ENCODE measurements around the gene INAFM1.

Gene INAFM1

GRCh38 chr19:47264629-47265028 lies 10.1 kb upstream of the INAFM1 start:
- in situ Hi-C loops (cut with HindIII; ENCODE audit: low sequenced_read_pairs): no loop called here
- no peak overlapping the region for H3K4me3 ChIP-seq (ENCODE audit: low read depth, low read length)
- no peak for TF ChIP-seq CTCF (IDR thresholded peaks at IDR 0.05; ENCODE audit: low read depth, low read length)
- DNase-seq (ENCODE audit: low read depth, low spot score): no peak

- in situ Hi-C loops (cut with HindIII; ENCODE audit: low sequenced_read_pairs): no loop called here
- no peak for TF ChIP-seq CTCF (IDR thresholded peaks at IDR 0.05; ENCODE audit: low read depth, low read length)
- H3K4me3 ChIP-seq (ENCODE audit: low read depth, low read length): no peak overlapping the region
- DNase-seq (ENCODE audit: low read depth, low spot score): no peak
These were observed 8.2 kb upstream of the INAFM1 start for GRCh38 chr19:47266401-47266941.

- in situ Hi-C loops (cut with HindIII; ENCODE audit: low sequenced_read_pairs): no loop called here
- no peak overlapping the region for H3K4me3 ChIP-seq (ENCODE audit: low read depth, low read length)
- TF ChIP-seq CTCF (IDR thresholded peaks at IDR 0.05; ENCODE audit: low read depth, low read length): no peak
These were observed 7.3 kb upstream of the INAFM1 start for GRCh38 chr19:47267350-47267759.

GRCh38 chr19:47268028-47268427 lies 6.7 kb upstream of the INAFM1 start:
- no peak for DNase-seq (ENCODE audit: low read depth, low spot score)
- in situ Hi-C loops (cut with HindIII; ENCODE audit: low sequenced_read_pairs): no loop called here
- TF ChIP-seq CTCF (IDR thresholded peaks at IDR 0.05; ENCODE audit: low read depth, low read length): no peak
- no peak overlapping the region for H3K4me3 ChIP-seq (ENCODE audit: low read depth, low read length)

More at GRCh38 chr19:47267350-47267759, 7.3 kb upstream of the INAFM1 start:
- no peak for DNase-seq (ENCODE audit: low read depth, low spot score)

GRCh38 chr19:47269596-47269995 lies 5.1 kb upstream of the INAFM1 start:
- no peak for TF ChIP-seq CTCF (IDR thresholded peaks at IDR 0.05; ENCODE audit: low read depth, low read length)
- H3K4me3 ChIP-seq (ENCODE audit: low read depth, low read length): no peak overlapping the region
- in situ Hi-C loops (cut with HindIII; ENCODE audit: low sequenced_read_pairs): no loop called here
- no peak for DNase-seq (ENCODE audit: low read depth, low spot score)

- DNase-seq (ENCODE audit: low read depth, low spot score): no peak
- in situ Hi-C loops (cut with HindIII; ENCODE audit: low sequenced_read_pairs): no loop called here
- TF ChIP-seq CTCF (IDR thresholded peaks at IDR 0.05; ENCODE audit: low read depth, low read length): no peak
- H3K4me3 ChIP-seq (ENCODE audit: low read depth, low read length): no peak overlapping the region
These were observed 4.3 kb upstream of the INAFM1 start for GRCh38 chr19:47270408-47270807.

- TF ChIP-seq CTCF (IDR thresholded peaks at IDR 0.05; ENCODE audit: low read depth, low read length): no peak
- H3K4me3 ChIP-seq (ENCODE audit: low read depth, low read length): no peak overlapping the region
- no peak for DNase-seq (ENCODE audit: low read depth, low spot score)
- in situ Hi-C loops (cut with HindIII; ENCODE audit: low sequenced_read_pairs): no loop called here
These were observed 2.7 kb upstream of the INAFM1 start for GRCh38 chr19:47271949-47272348.

All from astrocyte of the spinal cord (primary cell).